ENCODE data around the gene IL2RA.
"Not testable (repeated sequence)": the region's sequence is repeated elsewhere in the genome, so short reads cannot be mapped to it uniquely, and the experiment has no call there.

The IL2RA gene

DNA sequence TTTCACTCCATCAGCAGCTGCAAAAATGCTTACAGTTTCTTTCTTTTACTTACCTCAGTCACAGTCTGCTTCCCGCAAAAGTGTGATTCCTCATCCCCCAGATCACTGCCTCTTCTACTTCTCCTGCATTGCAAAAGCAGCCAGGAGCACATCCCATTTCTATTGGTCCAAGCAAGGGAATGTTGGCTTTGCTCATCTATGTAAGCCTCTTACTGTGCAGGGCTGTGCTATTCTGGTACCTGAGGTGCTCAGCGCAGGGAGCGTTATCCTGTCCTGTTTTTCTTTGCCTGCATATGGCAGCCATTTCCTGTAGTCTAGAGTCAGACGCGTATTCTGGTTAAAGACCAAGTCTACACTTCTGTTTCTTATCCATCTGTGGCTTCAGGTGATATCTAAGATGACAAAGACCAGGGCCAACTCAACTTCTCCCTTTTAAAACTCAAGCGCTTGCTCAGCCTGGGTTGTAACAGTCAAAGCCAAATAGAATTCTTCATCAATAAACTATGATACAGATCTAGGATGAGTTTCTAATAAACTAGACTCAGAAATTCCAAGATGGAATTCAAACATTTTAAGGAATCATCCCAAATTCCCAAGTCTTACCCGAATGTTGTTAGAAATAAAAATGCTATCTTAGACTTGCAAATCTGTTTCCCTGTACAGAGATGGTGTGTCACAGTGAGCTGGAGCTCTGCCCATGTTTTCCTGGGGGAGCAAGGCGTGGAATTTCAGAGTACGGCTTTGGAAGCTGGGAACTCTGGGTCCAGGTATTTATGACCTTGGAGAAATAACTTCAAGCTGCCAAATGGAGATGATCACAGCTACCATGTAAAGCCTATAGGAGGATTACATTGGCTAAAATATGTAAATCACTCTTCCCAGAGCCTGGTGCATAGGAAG lies 20.6 kb upstream of the IL2RA start:
- peak; percentile 73 for DNase-seq

DNA sequence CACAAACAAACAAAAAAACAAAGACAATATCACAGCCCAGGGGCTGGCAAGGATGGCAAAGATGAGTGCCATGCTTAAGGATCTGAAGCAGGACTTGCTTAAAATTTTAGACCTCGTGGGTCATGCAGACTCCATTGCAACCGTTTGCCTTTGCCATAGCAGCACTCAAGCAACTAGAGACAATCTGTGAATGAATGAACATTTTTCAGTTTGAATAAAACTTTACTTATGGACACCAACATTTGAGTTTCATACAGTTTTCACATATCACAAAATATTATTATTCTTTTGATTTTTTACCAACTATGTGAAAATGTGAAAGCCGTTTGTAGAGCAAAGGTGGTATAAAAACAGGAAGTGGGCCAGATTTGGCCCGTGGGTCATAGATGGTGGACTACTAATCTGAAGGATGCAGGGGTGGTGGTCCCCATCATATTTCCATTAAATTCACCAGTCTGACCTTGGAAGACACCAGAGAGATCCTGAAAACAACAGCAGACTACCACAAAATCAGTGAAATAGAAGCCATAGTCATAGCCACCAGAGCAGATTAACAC lies 18.3 kb upstream of the IL2RA start:
- DNase-seq = no peak

DNA sequence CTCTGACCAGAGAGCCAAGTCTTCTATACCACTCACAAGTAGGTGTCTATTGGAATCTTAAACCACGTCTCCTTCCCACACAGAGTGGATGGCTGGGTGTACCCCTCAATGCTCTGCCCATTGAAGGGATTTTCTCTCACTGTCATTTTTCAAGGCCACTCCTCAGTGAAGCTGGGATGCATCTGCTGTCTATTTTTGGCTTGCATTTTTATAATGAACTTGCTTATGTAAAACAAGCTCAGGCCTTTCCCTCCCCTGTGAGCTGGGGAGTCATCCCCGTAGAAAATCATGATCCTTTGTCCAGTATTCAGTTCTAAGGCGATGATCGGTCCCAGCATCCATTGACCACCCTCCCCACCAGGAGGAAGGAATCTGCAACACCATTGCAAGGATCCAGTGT lies 16.9 kb upstream of the IL2RA start:
- DNase-seq = no peak

DNA sequence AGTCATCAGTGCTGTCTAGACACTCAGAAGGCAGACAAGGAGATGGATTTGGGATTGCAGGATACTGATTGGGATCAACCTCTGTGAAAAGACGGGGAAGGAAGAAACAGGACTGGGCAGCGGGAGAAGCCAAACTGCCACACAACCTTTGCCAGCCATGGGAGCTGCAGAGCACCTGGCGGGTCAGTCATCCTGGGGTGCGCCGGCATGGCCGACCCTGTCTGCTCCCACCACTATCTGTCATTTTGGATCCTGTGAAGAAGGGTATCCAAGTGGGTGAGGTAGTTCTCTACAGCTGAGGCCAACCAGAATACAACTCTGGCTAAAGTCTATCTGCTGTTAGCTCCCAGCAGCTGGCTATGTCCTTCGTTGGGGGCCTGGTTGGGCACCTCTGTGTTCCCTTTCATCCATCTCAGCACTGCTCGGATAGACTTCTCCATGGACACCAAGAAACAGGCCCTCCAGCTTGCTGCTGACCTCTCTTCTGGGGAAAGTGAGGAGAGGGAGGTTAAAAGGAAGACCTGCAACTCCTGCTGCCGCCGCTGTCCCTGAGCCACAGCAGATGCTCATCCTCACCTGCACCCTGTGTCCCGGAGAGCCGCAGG lies 15.0 kb upstream of the IL2RA start:
- no peak for DNase-seq

DNA sequence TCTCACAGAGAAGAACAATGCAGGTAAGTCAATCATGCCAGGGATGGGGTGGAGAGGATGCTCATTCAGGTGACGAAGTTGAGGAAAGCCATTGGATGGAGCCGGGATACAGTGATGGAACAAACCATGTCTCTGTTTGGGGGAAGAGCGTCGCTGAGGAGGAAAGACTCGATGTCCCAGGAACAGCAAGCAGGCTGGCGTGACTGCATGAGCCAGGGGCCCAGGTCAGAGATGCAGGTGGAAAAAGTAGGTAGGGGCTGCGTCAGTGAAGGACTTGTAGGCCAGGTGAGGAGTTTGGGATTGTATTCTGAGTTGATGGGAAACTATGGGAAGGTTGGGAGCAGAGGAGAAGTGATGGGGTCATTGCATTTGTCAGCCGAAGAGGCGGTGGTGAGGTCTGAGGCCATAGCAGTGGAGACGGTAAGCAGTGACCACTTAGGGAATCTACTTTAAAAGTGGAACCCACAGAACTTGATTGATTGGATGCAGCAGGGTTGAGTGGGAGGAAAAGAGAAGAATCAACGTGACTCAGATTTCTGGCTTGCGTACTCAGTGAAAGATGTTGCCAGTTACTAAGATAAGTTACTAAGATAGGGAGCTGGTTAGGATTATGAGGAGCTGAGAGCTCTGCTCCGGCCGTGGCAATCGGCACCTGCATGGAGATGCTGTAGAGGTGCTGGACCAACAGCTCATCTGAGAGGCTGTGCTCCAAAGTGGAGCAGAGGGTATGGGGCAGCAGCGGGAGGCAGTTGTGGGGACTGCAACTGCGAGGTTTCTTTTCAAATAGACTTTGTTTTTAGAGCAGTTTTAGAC lies 12.5 kb upstream of the IL2RA start:
- no peak for DNase-seq

DNA sequence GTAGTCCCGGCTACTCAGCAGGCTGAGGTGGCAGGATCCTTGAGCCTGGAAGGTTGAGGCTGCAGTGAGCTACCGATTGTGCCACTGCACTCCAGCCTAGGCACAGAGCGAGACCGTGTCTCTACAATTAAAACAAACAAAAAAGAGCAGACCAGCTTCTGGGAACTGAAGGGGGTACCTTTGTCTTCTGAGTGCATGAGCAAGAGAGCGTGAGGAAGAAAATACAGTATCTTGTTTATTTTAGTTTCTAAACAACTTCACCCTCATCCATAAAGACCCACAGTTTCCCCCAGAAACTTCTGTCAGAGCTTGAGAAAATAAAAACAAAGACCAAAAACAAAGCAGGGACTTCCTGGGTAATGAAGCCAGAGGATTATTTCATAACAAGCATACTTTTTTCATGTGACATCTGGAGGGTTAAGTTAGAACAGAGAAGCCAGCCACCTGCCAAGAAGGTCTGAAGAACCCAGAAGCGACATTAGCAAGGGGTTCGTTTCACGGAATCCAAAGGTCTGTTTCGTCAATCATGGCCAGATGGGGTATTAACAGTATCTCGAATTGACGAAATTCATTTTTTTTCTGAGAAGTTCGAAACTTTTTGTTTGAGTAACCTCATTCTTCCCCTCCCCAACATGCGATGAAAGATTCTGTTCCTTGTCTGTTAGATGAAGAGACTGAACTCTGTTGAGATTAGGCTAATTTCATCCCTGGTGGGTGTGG lies 10.2 kb upstream of the IL2RA start:
- DNase-seq = peak; percentile 92

DNA sequence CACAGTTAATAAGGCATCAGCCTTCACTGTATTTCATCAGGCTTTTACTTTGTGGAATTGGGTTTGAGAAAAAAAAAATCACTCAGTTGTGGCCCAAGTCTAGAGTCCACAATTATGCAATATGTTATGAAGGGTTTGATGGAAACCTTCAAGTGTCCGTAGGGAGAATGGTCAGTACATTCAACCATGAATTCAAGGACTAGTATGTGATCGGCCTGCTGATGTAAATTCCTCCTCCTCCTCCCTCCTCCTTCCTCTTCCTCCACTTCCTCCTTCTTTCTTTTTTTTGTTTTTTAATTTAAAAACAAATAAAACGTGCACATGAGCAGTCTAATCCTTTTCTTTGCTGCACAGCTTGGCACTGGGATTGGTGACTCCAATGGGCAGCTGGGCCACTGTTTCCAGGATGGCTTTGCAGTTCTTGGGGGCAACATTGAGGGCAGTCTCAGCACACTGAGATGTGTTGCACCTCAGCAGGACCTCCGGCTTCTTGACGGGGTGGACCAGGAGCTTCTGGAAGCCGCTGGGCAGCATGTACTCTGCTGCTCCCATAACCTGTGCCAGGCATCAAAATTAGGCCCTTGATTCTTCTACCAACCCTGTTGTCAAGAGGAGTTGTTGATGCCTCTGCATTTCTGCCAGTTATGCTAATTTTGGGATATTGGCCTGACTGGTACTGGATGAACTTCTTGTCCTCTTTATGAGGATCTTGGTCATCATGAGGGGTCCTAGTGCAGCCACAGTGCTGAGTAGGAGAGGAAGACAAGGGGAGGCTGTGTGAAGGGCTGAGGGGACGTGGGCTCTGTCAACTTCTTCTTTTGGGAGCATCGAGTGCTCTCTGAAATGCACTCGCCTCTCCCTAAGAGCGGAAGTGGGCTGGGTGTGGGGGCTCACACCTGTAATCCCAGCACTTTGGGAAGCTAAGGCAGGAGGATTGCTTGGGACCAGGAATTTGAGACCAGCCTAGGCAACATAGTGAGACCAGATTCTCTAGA lies 9.3 kb upstream of the IL2RA start:
- DNase-seq = no peak

DNA sequence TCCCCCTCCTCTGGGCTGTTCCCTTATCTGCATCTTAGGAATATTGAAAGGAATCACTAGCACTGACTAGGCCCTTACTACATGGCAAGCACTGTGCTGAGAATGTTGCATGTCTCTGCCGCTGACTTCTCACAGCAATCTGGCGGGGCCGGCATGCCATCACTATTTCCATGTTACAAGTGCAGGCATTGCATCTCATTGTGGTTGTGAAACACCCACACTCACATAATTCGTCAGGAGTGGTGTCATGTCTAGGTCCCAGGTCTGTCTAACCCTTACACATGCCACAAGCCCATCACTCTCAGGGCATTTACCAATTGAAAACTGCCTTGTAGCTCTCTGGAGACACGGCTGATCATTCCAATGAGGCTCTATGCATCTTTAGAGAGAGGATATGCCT lies 8.5 kb upstream of the IL2RA start:
- DNase-seq = peak; percentile 78

DNA sequence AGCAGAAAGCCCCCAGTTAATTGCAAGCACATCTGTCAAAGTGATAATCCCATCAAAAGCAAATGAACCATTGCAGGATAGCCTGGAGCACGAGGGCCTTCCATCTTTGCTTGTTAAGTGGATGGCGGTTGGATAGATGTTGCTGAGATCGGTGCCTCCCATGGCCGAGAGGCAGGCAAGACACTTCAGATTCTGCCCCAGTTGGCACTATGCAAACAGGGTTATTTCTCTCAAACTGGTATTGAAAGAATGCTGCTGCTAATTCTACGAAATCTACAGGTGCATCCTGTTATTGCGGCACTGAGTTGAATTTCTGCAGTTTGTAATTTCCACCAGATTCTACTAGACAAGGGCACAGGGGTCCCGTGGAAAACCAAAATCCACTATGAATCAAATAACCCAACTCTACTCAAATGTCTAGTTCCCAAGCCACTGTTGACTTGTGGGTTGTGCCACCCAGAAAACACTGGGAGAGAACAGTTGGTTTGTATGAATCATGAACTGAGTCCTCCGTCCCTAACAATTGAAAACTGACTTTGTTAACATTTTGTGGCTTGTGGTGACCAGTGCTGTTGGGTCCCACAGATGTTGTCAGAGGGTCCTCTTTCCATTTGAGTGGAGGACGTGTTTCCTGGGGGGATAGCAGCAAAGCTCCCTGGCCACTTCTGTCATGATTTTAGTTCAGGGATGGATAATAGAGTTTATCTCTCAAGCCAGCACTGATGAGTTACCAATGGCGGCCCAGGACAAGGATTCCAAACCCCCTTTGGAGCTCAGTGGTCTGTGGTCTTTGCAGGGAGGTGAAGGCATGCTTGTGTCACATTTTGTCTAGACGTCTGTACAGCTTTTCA lies 7.1 kb upstream of the IL2RA start:
- DNase-seq = peak; percentile 86

DNA sequence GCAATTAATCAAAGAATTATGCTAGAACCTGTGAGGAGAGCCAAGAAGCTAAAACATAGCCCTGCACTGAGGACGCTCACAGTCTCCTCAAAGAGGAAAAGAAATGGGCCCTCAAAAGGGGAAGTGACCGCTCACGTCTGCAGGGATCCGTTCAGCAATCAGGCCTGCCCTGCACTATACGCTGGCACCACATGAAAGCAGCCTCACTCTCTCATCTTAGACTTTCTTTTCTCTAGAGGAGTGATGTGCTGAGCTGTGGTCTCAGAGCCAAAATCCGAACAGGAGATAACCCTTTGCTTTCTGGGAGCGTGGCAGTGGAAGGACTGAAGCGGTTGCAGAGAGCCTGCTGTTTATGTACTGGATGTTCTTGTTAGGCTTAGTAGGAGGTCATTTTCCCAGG lies 6.3 kb upstream of the IL2RA start:
- DNase-seq = no peak

DNA sequence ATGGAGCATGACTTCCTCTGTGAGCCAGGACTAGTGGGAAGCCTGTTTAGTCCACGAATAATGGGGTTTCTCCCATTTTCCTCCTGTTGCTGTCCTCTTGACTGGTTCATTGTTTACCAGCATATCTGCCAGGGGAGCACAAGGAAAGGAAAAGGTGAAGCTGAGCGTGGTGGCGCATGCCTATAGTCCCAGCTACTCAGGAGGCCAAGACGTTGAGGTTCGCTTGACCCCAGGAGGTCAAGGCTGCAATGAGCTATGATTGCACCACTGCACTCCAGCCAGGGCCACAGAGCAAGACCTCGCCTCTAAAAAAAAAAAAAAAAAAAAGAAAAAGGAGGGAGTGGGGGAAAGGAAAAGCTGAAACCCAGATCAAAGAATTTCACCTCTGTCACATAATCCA lies 5.8 kb upstream of the IL2RA start:
- no peak for DNase-seq

DNA sequence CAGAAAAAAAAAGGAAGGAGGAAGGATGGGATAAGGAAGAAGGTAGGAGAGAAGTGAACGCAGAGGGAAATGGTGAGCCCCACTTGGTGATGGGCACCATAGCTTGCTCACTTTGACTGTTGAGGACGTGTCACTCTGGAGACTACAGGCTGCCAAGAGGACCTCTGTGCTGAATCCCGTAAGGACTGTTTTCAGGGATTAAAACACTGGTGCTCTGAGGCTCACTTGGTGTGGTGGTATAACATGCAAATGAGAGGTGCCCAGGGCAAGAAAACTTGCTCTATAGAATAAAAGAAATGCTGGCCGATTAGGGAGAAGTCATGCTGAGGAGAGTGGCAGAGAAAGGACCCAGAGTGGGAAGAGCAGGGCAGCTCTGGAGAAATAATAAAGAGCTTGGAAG lies 5.3 kb upstream of the IL2RA start:
- no peak for DNase-seq

DNA sequence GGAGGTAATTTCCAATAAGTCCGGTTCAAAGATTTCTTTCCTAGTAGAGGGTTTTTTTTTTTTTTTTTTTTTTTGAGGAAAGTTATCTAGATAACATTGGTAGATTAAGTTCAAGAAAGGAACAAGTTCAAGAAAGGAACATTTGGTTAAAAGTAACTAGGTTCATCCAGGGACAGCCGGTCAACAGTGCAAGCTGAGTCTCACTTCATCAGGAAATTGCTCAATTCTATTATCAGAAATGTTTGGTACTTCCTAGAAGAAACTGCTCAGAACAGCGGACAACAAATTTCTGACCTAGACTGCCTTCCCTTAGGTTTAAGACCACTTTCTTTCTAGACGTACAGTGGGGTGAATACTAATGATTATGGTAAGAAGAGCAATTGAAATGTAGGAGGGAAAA lies 3.7 kb upstream of the IL2RA start:
- DNase-seq = peak; percentile 81

DNA sequence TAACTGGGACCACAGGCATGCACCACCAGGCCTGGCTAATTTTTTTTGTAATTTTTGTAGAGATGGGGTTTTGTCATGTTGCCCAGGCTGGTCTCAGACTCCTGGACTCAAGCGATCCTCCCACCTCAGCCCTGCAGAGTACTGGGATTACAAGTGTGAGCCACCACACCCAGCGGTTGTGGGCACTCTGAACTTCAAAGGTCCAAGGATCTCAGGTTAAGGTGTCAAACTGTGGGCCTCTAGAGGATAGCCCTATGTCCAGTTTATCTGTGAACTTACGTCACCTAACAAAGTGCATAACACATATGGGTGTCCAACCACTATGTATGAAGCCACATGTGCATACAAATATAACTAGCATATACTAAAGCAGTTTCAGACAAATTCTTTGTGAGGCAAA lies 3.2 kb upstream of the IL2RA start:
- DNase-seq = peak; percentile 57

DNA sequence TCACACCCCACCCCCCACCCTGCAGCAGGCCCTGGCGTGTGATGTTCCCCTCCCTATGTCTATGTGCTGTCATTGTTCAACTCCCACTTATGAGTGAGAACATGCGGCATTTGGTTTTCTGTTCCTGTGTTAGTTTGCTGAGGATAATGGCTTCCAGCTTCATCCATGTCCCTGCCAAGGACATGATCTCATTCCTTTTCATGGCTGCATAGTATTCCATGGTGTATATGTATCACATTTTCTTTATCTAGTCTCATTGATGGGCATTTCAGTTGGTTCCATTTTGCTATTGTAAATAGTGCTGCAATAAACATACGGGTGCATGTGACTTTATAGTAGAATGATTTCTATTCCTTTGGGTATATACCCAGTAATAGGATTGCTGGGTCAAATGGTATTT lies 2.6 kb upstream of the IL2RA start:
- DNase-seq = not testable (repeated sequence)

DNA sequence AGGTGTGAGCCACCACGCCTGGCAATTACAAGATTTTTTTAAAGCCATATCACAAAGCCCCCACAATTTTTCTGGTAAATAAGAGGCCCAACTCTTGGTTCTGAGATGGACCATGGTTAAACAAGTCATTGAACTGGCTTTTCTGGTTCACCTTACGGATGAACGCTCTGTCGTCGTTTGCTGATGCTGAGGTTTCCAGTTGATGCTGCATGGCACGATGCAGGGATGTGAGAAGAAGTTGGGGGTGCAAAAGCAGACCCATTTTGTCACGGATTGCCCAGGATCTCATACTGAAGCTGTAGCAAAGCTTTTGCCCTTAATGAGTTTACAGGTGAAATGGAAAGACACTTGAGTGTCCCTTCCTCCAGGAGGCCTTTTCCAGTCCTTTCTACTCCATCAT lies 2.0 kb upstream of the IL2RA start:
- no peak for DNase-seq

DNA sequence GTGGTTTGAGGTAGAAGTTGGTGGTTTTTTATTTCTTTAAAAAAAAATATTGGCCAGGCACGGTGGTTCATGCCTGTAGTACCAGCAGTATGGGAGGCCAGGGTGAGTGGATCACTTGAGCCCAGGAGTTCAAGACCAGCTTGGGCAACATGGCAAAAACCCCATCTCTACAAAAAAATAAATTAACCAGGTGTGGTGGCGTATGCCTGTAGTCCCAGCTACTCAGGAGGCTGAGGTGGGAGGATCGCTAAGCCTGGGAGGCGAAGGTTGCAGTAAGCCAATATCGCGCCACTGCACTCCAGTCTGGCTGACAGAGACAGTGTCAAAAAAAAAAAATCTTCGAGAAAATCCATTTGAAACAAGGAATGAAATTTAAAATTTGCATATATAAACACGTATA lies 1.1 kb downstream of the IL2RA start:
- no peak for DNase-seq

DNA sequence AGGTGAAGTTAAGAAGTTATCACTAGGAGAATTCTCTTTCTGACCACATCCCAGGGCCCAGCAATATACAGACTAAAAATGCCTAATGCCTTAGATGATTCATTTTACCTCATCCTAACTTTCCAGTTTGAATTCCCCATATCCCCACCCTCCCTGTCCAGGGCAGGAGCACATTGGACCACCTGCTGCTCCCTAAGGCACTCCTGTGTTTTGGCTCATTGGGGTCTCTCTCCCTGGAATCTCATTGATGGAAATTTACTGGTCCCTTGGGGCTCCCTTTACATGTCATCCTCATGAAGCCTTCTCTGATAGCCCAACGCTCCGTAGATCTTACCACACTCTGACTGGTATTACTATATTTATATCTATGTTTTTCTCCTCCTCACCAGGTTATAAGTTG lies 2.7 kb downstream of the IL2RA start:
- DNase-seq = no peak

DNA sequence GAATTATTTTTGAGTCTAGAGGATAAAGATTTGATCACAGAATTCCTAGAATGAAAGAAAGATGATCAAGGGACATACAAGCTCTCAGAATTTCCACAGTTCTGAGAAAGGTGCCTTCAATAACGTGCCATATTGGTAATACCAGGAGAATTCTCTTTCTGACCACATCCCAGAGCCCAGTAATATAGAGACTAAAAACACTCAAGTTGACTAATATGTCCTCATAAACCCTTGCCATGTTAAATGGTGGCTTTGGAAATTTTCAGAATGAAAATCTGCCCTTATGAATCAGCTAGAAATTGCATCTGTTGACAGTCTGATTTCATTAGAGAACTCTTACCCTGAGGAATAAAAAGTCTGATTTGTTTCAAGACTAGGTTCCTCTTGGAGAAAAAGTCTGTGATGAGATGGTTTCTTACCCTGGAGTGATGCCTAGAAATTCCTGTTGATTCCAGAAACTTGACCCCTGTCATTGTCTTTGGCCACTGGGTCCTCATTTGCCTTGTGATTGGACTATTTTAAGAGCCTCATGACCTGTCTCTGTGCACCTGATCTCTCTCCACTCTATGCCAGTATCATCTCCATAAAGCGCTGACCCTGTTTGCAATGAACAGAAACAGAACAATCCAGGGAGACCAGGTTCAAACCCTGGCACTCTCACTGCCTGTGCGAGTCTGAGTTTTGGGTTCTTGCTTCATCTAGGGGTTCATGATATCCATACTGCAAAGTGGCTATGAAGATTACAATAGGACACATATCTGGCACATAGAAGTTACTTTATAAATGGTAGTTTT lies 3.3 kb downstream of the IL2RA start:
- DNase-seq = peak; percentile 93

Measured in activated CD4-positive, alpha-beta T cell treated with anti-CD3 and anti-CD28 coated beads, Interleukin-2, amount 50 U/mL, for 16 hours (primary cell).